KOPT-K1 (cell line): ENCODE results near the gene UPK2.
"Not testable (repeated sequence)": the region's sequence is repeated elsewhere in the genome, so short reads cannot be mapped to it uniquely, and the experiment has no call there.

ENCODE experiments used
- H3K27ac ChIP-seq: fragments of 200-600 bp; sonication (generic); 2 replicates; pipeline ENCODE4 v1.5.1; 2016; ENCODE audit warnings: antibody characterized with exemption, mild to moderate bottlenecking, low read depth, low read length; ENCODE audit not compliant: poor library complexity, severe bottlenecking
- H3K36me3 ChIP-seq: fragments of 200-600 bp; sonication (generic); 2 replicates; pipeline ENCODE4 v1.5.1; 2017; ENCODE audit warnings: antibody characterized with exemption, mild to moderate bottlenecking, low read length, moderate library complexity; ENCODE audit not compliant: insufficient read depth
- H3K9me3 ChIP-seq: fragments of 200-600 bp; sonication (generic); 2 replicates; pipeline ENCODE4 v1.5.1; 2017; ENCODE audit warnings: antibody characterized with exemption, low read length, mild to moderate bottlenecking; ENCODE audit not compliant: insufficient read depth, poor library complexity, severe bottlenecking

Gene UPK2

DNA sequence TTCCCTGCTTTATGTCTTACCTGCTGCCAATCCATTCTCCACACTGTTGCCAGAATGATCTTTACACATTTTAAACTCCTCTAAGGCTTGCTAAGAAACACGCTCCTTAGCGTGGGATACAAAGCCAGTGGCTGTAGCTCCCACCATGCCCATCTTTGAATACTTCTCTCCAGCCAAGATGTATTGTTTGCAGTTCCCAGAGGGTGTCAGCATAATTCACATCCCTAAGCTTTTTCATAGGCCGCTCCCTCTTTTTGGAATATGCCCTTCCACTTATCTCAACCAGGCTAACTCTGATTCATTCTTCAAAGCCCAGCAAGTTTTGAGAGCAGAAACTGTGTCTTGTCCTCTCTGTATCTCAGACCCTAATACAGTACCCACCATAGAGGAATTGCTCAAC, 8.1 kb upstream of the UPK2 start:
- no peak overlapping the region for H3K27ac ChIP-seq
- no peaks in the 10 kb centered on the region for H3K9me3 ChIP-seq
- no peaks in the 10 kb centered on the region for H3K36me3 ChIP-seq

GRCh38 chr11:118953265-118953664, 2.8 kb upstream of the UPK2 start:
- Histone ChIP-seq H3K9me3 (no peaks in the 10 kb centered on the region), H3K36me3 (no peaks in the 10 kb centered on the region), H3K27ac (no peak overlapping the region)

DNA sequence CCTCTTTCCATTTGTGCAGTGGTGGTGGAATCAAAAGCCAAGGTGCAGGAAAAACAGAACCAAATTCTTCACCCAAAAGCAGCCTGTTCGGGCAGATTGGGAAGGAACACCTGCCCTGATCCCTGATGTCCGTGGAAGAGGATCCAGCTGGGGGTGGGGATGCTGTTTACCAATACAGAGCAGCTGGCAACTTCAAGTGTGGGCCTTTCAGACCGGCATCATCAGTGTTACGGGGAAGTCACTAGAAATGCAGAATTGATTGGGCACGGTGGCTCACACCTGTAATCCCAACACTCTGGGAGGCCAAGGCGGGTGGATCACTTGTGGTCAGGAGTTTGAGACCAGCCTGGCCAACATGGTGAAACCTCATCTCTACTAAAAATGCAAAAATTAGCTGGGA, 2.1 kb upstream of the UPK2 start:
- not testable (repeated sequence) for H3K36me3 ChIP-seq, H3K27ac ChIP-seq, H3K9me3 ChIP-seq

DNA sequence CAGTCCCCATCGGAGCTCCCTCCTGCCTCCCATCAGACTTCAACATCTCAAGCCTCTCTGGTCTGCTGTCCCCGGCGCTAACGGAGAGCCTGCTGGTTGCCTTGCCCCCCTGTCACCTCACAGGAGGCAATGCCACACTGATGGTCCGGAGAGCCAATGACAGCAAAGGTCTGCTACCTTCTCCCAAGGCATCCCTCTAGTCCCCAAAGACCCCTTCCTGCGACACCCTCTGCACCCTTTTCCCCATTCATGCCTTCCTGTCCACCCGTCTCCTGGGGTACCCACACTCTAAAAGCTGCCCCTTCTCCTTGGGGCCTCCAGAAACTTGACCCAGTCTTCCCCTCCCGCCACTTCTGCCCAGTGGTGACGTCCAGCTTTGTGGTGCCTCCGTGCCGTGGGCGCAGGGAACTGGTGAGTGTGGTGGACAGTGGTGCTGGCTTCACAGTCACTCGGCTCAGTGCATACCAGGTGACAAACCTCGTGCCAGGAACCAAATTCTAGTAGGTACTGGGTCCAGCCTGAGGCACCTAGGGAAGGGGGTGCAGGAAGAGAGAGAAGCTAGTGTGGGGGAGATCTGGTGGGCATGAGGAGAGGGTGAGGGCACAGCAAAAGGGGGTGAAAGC, 860 bp downstream of the UPK2 start:
- Histone ChIP-seq H3K36me3 (no peaks in the 10 kb centered on the region), H3K9me3 (no peaks in the 10 kb centered on the region), H3K27ac (no peak overlapping the region)

GRCh38 chr11:118957549-118957948, 1.5 kb downstream of the UPK2 start:
- Histone ChIP-seq H3K27ac (no peak overlapping the region), H3K9me3 (no peaks in the 10 kb centered on the region), H3K36me3 (no peaks in the 10 kb centered on the region)

DNA sequence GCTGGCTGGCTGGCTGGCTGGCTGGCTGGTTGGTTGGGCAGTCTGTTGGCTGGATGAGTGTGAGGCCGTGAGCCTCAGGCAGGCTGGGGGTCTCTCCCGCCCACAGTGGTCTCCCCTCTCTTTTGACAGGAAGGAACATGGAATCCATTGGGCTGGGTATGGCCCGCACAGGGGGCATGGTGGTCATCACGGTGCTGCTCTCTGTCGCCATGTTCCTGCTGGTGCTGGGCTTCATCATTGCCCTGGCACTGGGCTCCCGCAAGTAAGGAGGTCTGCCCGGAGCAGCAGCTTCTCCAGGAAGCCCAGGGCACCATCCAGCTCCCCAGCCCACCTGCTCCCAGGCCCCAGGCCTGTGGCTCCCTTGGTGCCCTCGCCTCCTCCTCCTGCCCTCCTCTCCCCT, 1.9 kb downstream of the UPK2 start:
- H3K27ac ChIP-seq = no peak overlapping the region
- no peaks in the 10 kb centered on the region for H3K9me3 ChIP-seq
- H3K36me3 ChIP-seq = no peaks in the 10 kb centered on the region

DNA sequence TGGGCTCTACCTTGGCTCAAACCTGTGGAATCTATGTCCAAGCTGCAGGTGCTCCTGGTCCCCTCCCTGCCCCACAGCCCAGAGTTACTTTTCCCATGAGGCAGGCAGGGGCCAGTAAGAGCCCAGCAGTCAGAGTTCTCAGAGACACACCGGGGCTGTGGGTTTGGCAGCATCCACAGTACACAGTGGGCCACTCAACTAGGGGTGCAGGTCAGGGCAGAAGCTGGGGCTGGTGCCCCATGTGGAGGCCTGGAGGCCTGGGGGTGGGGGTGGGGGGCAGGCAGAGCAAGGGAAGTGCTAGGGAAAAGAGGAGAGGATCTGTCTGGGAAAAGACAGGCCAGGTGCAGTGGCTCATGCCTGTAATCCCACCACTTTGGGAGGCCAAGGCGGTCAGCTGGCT, 2.5 kb downstream of the UPK2 start:
- Histone ChIP-seq H3K27ac (no peak overlapping the region), H3K9me3 (no peaks in the 10 kb centered on the region), H3K36me3 (no peaks in the 10 kb centered on the region)

- H3K27ac ChIP-seq = no peak overlapping the region
- H3K9me3 ChIP-seq = no peaks in the 10 kb centered on the region
- no peaks in the 10 kb centered on the region for H3K36me3 ChIP-seq
Measured at GRCh38 chr11:118961189-118961588, 5.1 kb downstream of the UPK2 start.

GRCh38 chr11:118961591-118961990, 5.5 kb downstream of the UPK2 start:
- no peak overlapping the region for H3K27ac ChIP-seq
- no peaks in the 10 kb centered on the region for H3K9me3 ChIP-seq
- H3K36me3 ChIP-seq = no peaks in the 10 kb centered on the region

GRCh38 chr11:118969508-118969907, 13.4 kb downstream of the UPK2 start:
- not testable (repeated sequence) for H3K27ac ChIP-seq, H3K36me3 ChIP-seq, H3K9me3 ChIP-seq

GRCh38 chr11:118971646-118972045, 15.5 kb downstream of the UPK2 start, which contains the start of gene FOXR1:
TSS of gene FOXR1 (plus strand) at chr11:118971761. CDS start at chr11:118971932, 171 bp downstream.
- Histone ChIP-seq H3K27ac (no peak within 1 kb of the TSS), H3K9me3 (no peaks in the 10 kb centered on the region), H3K36me3 (no peaks in the 10 kb centered on the region)

DNA sequence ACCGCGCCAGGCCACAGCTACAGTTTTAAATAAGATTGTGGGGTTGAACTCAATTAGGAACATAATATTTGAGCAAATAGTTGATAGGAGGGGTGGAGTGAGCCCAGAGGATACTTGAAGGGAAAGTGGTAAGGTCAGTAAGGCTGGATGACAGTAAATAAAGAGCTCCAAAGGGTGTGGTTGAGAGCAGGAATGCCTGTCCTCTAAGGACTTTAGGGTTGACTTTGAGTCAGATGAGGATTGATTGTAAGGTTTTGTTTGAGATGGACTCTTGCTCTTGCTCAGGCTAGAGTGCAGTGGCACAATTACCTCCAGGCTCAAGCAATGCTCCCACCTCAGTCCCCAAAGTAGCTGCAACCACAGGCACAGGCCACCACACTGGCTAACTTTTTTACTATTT, 17.9 kb downstream of the UPK2 start:
- Histone ChIP-seq H3K9me3 (no peaks in the 10 kb centered on the region), H3K27ac (no peak overlapping the region), H3K36me3 (no peaks in the 10 kb centered on the region)

GRCh38 chr11:118975771-118976709, 19.9 kb downstream of the UPK2 start:
- no peaks in the 10 kb centered on the region for H3K9me3 ChIP-seq
- H3K36me3 ChIP-seq = no peaks in the 10 kb centered on the region
- H3K27ac ChIP-seq = no peak overlapping the region

DNA sequence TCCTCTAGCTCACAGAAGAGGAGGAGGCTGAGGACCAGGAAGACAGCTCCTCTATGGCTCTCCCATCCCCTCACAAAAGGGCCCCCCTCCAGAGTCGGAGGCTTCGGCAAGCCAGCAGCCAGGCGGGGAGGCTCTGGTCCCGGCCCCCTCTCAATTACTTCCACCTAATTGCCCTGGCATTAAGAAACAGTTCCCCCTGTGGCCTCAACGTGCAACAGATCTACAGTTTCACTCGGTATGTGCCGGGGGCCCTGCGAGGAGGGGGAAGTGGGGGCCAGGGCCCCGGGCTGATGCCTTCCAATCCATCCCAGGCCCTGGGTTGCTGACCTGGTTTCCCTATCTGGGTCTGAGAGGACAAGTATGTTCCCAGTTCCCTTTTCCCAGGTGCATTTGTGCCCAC, 23.3 kb downstream of the UPK2 start:
- H3K27ac ChIP-seq = no peak overlapping the region
- H3K9me3 ChIP-seq = no peaks in the 10 kb centered on the region
- H3K36me3 ChIP-seq = no peaks in the 10 kb centered on the region

GRCh38 chr11:118980191-118980881, 24.2 kb downstream of the UPK2 start:
- H3K36me3 ChIP-seq = no peaks in the 10 kb centered on the region
- no peak overlapping the region for H3K27ac ChIP-seq
- no peaks in the 10 kb centered on the region for H3K9me3 ChIP-seq
